Neural cell (in vitro differentiated cells): ENCODE data around the gene ACOT6. TPM values are rescaled to one million over a fixed set of nuclear protein-coding genes. Genes with fewer than 3 reads are reported as not detected.
"Not testable (repeated sequence)": the region's sequence is repeated elsewhere in the genome, so short reads cannot be mapped to it uniquely, and the experiment has no call there.

Source experiments
- H2AFZ ChIP-seq: fragments of 200-600, 300-800 bp; sonication (generic), shearing (Covaris generic); 2 replicates; pipeline ENCODE4 v1.6.0; 2014; ENCODE audit warnings: low read depth, mild to moderate bottlenecking, antibody characterized with exemption, low read length, moderate library complexity
- H3F3A ChIP-seq: fragments of 200-600 bp; shearing (Covaris generic); 2 replicates; pipeline ENCODE4 v1.6.1; 2016; ENCODE audit warnings: mild to moderate bottlenecking, moderate library complexity, mixed read lengths, antibody characterized with exemption, low read length; ENCODE audit not compliant: insufficient read depth, poor library complexity, severe bottlenecking
- H3K27ac ChIP-seq: fragments of 200-600, 300-800 bp; sonication (generic), shearing (Covaris generic); 2 replicates; pipeline ENCODE4 v1.5.1; 2014; ENCODE audit warnings: mild to moderate bottlenecking, low read length, moderate library complexity
- H3K27me3 ChIP-seq: fragments of 300-800, 200-600 bp; sonication (generic), shearing (Covaris generic); 2 replicates; pipeline ENCODE4 v1.6.0; 2014; ENCODE audit warnings: mild to moderate bottlenecking, low read depth, low read length, moderate library complexity; ENCODE audit not compliant: insufficient read depth
- H3K36me3 ChIP-seq: fragments of 300-800, 200-600 bp; sonication (generic), shearing (Covaris generic); 2 replicates; pipeline ENCODE4 v1.5.1; 2014; ENCODE audit warnings: mild to moderate bottlenecking, antibody characterized with exemption, low read length, moderate library complexity; ENCODE audit not compliant: insufficient read depth
- H3K4me2 ChIP-seq: fragments of 300-800, 200-600 bp; sonication (generic), shearing (Covaris generic); 2 replicates; pipeline ENCODE4 v1.6.0; 2014; ENCODE audit warnings: mild to moderate bottlenecking, low read length
- H3K4me3 ChIP-seq: fragments of 300-800, 200-600 bp; sonication (generic), shearing (Covaris generic); 2 replicates; pipeline ENCODE4 v1.5.1; 2014; ENCODE audit warnings: mild to moderate bottlenecking, low read length, moderate library complexity
- H3K79me2 ChIP-seq: fragments of 200-600 bp; shearing (Covaris generic); replicated peaks from 2 replicates; pipeline ENCODE4 v1.6.0; 2014; ENCODE audit warnings: mild to moderate bottlenecking, low read length, moderate library complexity; ENCODE audit not compliant: insufficient read depth
- H3K9ac ChIP-seq: fragments of 300-800, 200-600 bp; sonication (generic), shearing (Covaris generic); 2 replicates; pipeline ENCODE4 v1.6.1; 2016; ENCODE audit warnings: mild to moderate bottlenecking, low read length, mixed read lengths
- H3K9me2 ChIP-seq: fragments of 200-600 bp; shearing (Covaris generic); 2 replicates; pipeline ENCODE4 v1.6.1; 2016; ENCODE audit warnings: mild to moderate bottlenecking, low read length, mixed read lengths; ENCODE audit not compliant: insufficient read depth
- H3K9me3 ChIP-seq: fragments of 200-600, 300-800 bp; sonication (generic), shearing (Covaris generic); 2 replicates; pipeline ENCODE4 v1.6.1; 2016; ENCODE audit warnings: mild to moderate bottlenecking, mixed run types, low read length, moderate library complexity, mixed read lengths
- H4K20me1 ChIP-seq: fragments of 200-600 bp; shearing (Covaris generic); 2 replicates; pipeline ENCODE4 v1.6.1; 2016; ENCODE audit warnings: mild to moderate bottlenecking, mixed run types; ENCODE audit not compliant: insufficient read depth
- CTCF ChIP-seq: fragments of 450-650 bp; IDR thresholded peaks from 2 replicates; pipeline ENCODE4 v1.5.1; 2014; ENCODE audit warnings: antibody characterized with exemption, mild to moderate bottlenecking, moderate library complexity; ENCODE audit not compliant: poor library complexity, severe bottlenecking
- EP300 ChIP-seq: fragments of 450-650 bp; conservative IDR thresholded peaks from 2 replicates; pipeline ENCODE4 v1.6.1; 2014; ENCODE audit warnings: antibody characterized with exemption, mild to moderate bottlenecking, moderate library complexity; ENCODE audit not compliant: poor library complexity, severe bottlenecking
- EZH2 ChIP-seq: fragments of 200-600, 300-800 bp; shearing (Covaris generic), sonication (generic); IDR thresholded peaks from 2 replicates; pipeline ENCODE4 v1.6.1; 2014; ENCODE audit warnings: antibody characterized with exemption, low read length, borderline replicate concordance, mild to moderate bottlenecking; ENCODE audit not compliant: insufficient read depth, poor library complexity, severe bottlenecking
- MXI1 ChIP-seq: fragments of 450-650 bp; conservative IDR thresholded peaks from 2 replicates; pipeline ENCODE4 v1.6.1; 2014; ENCODE audit warnings: antibody characterized with exemption, mild to moderate bottlenecking; ENCODE audit not compliant: poor library complexity, severe bottlenecking
- POLR2AphosphoS5 ChIP-seq: IDR thresholded peaks from 2 replicates; pipeline ENCODE4 v1.6.1; 2012
- RAD21 ChIP-seq: fragments of 450-650 bp; conservative IDR thresholded peaks from 2 replicates; pipeline ENCODE4 v1.6.1; 2014; ENCODE audit warnings: antibody characterized with exemption, mild to moderate bottlenecking, moderate library complexity
- REST ChIP-seq: IDR thresholded peaks from 2 replicates; pipeline ENCODE4 v1.6.1; 2012; ENCODE audit warnings: borderline replicate concordance
- SMC3 ChIP-seq: fragments of 450-650 bp; conservative IDR thresholded peaks from 2 replicates; pipeline ENCODE4 v1.6.1; 2014; ENCODE audit warnings: antibody characterized with exemption, mild to moderate bottlenecking, moderate library complexity; ENCODE audit not compliant: poor library complexity
- TAF1 ChIP-seq: IDR thresholded peaks from 2 replicates; pipeline ENCODE4 v1.6.1; 2012; ENCODE audit warnings: low read depth
- polyA plus RNA-seq: library from polyadenylated mRNA; depleted of rRNA; stranded (reverse); fragments of >200 nt; gene quantifications from 2 replicates; pipeline ENCODE4 v1.2.3, GENCODE V29; 2014

The ACOT6 gene
- polyA plus RNA-seq, 1 donor from 2014 or later, result not detected

- not testable (repeated sequence) for H3K4me3 ChIP-seq, H3K4me2 ChIP-seq, H3K27ac ChIP-seq, H2AFZ ChIP-seq, H3K9me3 ChIP-seq, H3K36me3 ChIP-seq, H3K9ac ChIP-seq, H3K27me3 ChIP-seq, H3K79me2 ChIP-seq, H3K9me2 ChIP-seq, H3F3A ChIP-seq, H4K20me1 ChIP-seq
Measured at GRCh38 chr14:73570913-73571312, 41.4 kb upstream of the ACOT6 start.

GRCh38 chr14:73573034-73573433 is 39.3 kb upstream of the ACOT6 start:
- not testable (repeated sequence) for H3K27ac ChIP-seq, H3K9ac ChIP-seq, H3K36me3 ChIP-seq, H3K79me2 ChIP-seq, H3K9me3 ChIP-seq, H3K4me2 ChIP-seq, H3K27me3 ChIP-seq, H4K20me1 ChIP-seq, H2AFZ ChIP-seq, H3F3A ChIP-seq, H3K9me2 ChIP-seq, H3K4me3 ChIP-seq

- not testable (repeated sequence) for H3K4me2 ChIP-seq, H3K9ac ChIP-seq, H4K20me1 ChIP-seq, H3K27ac ChIP-seq, H3K9me3 ChIP-seq, H3K36me3 ChIP-seq, H3K9me2 ChIP-seq, H3F3A ChIP-seq, H2AFZ ChIP-seq, H3K79me2 ChIP-seq, H3K4me3 ChIP-seq, H3K27me3 ChIP-seq
Measured at GRCh38 chr14:73573740-73574139, 38.6 kb upstream of the ACOT6 start.

- not testable (repeated sequence) for H3K4me3 ChIP-seq, H3K9me2 ChIP-seq, H3K27me3 ChIP-seq, H3F3A ChIP-seq, H3K27ac ChIP-seq, H4K20me1 ChIP-seq, H3K4me2 ChIP-seq, H3K9me3 ChIP-seq, H3K79me2 ChIP-seq, H3K36me3 ChIP-seq, H3K9ac ChIP-seq, H2AFZ ChIP-seq
Measured at GRCh38 chr14:73574251-73574650, 38.1 kb upstream of the ACOT6 start.

- Histone ChIP-seq H2AFZ (no peak overlapping the region), H3K4me3 (no peak overlapping the region), H3K4me2 (no peak overlapping the region), H3K9me3 (no peaks in the 10 kb centered on the region), H3F3A (no peaks in the 10 kb centered on the region), H3K79me2 (no peaks in the 10 kb centered on the region), H3K9ac (no peak overlapping the region), H3K27ac (no peak overlapping the region), H4K20me1 (no peaks in the 10 kb centered on the region), H3K27me3 (no peaks in the 10 kb centered on the region), H3K9me2 (no peaks in the 10 kb centered on the region), H3K36me3 (no peaks in the 10 kb centered on the region)
- TF ChIP-seq CTCF (no peak), EP300 (no peak), RAD21 (no peak), REST (no peak), TAF1 (no peak), MXI1 (no peak), EZH2 (no peak), POLR2AphosphoS5 (no peak), SMC3 (no peak)
Measured at GRCh38 chr14:73576391-73576790, 35.9 kb upstream of the ACOT6 start.
